Astrocyte (in vitro differentiated cells and primary cell): ENCODE results near the gene HMSD. TPM values are rescaled to one million over a fixed set of nuclear protein-coding genes. Genes with fewer than 3 reads are reported as not detected.

Source experiments
- DNase-seq: peaks from one replicate; pipeline ENCODE4 v3.0.0-alpha.2; 2010; ENCODE audit warnings: low read depth
- FAIRE-seq: peaks from 2 replicates; lab custom pipeline; 2011; peaks lifted over from hg19 to GRCh38; lab: Jason Lieb, UNC
- H2AFZ ChIP-seq: 2 replicates; pipeline ENCODE4 v1.6.0; 2012; ENCODE audit warnings: low read depth, low read length, inconsistent platforms
- H3K27ac ChIP-seq: 2 replicates; pipeline ENCODE4 v1.5.1; 2011; ENCODE audit warnings: low read depth, low read length, inconsistent platforms
- H3K27me3 ChIP-seq: 2 replicates; pipeline ENCODE4 v1.6.0; 2011; ENCODE audit warnings: low read length, inconsistent platforms; ENCODE audit not compliant: insufficient read depth
- H3K36me3 ChIP-seq: 2 replicates; pipeline ENCODE4 v1.5.1; 2011; ENCODE audit warnings: low read length, inconsistent platforms; ENCODE audit not compliant: insufficient read depth
- H3K4me1 ChIP-seq: 2 replicates; pipeline ENCODE4 v1.5.1; 2011; ENCODE audit warnings: low read length, inconsistent platforms; ENCODE audit not compliant: insufficient read depth
- H3K4me2 ChIP-seq: 2 replicates; pipeline ENCODE4 v1.6.0; 2012; ENCODE audit warnings: low read length, inconsistent platforms
- H3K4me3 ChIP-seq: 2 replicates; pipeline ENCODE4 v1.5.1; 2011; ENCODE audit warnings: low read depth, mild to moderate bottlenecking, low read length, inconsistent platforms; ENCODE audit not compliant: insufficient read depth
- H3K79me2 ChIP-seq: 2 replicates; pipeline ENCODE4 v1.6.0; 2012; ENCODE audit warnings: mild to moderate bottlenecking, low read length, inconsistent platforms; ENCODE audit not compliant: insufficient read depth
- H3K9ac ChIP-seq: 2 replicates; pipeline ENCODE4 v1.6.0; 2012; ENCODE audit warnings: mild to moderate bottlenecking, low read length, inconsistent platforms
- H3K9me3 ChIP-seq: 2 replicates; pipeline ENCODE4 v1.5.1; 2012; ENCODE audit warnings: low read depth, mild to moderate bottlenecking, low read length, inconsistent platforms; ENCODE audit not compliant: insufficient read depth
- H4K20me1 ChIP-seq: 2 replicates; pipeline ENCODE4 v1.6.0; 2012; ENCODE audit warnings: low read length, inconsistent platforms; ENCODE audit not compliant: insufficient read depth
- H3K27ac Mint-ChIP-seq: one replicate; pipeline ENCODE4 v1.8.0; 2021; ENCODE audit warnings: mild to moderate bottlenecking, mixed read lengths; ENCODE audit not compliant: unreplicated experiment
- H3K27me3 Mint-ChIP-seq: one replicate; pipeline ENCODE4 v1.8.0; 2021; ENCODE audit warnings: low read depth, mixed read lengths; ENCODE audit not compliant: unreplicated experiment
- H3K36me3 Mint-ChIP-seq: one replicate; pipeline ENCODE4 v1.8.0; 2021; ENCODE audit warnings: low read depth, mixed read lengths; ENCODE audit not compliant: unreplicated experiment
- H3K4me1 Mint-ChIP-seq: one replicate; pipeline ENCODE4 v1.8.0; 2021; ENCODE audit warnings: low read depth, mixed read lengths; ENCODE audit not compliant: unreplicated experiment
- H3K4me3 Mint-ChIP-seq: one replicate; pipeline ENCODE4 v1.8.0; 2021; ENCODE audit warnings: mild to moderate bottlenecking, moderate library complexity, mixed read lengths; ENCODE audit not compliant: unreplicated experiment
- H3K9me3 Mint-ChIP-seq: one replicate; pipeline ENCODE4 v1.8.0; 2021; ENCODE audit warnings: mild to moderate bottlenecking, mixed read lengths; ENCODE audit not compliant: unreplicated experiment
- CTCF ChIP-seq: IDR thresholded peaks from 2 replicates; pipeline ENCODE4 v1.5.1; 2011; ENCODE audit warnings: low read depth, mild to moderate bottlenecking, inconsistent platforms, low read length, moderate library complexity; ENCODE audit not compliant: insufficient read depth
- EZH2 ChIP-seq: IDR thresholded peaks from 2 replicates; pipeline ENCODE4 v1.6.1; 2012; ENCODE audit warnings: mild to moderate bottlenecking, low read length, inconsistent platforms; ENCODE audit not compliant: insufficient read depth
- total RNA-seq: library from RNA; stranded (reverse); gene quantifications from 2 replicates; pipeline ENCODE4 v1.2.1, GENCODE V29; 2021

Gene HMSD
- total RNA-seq, 1 donor from 2014 or later: 1.0 TPM

- Histone ChIP-seq H4K20me1 (no peaks in the 10 kb centered on the region), H3K79me2 (no peaks in the 10 kb centered on the region), H3K4me1 (no peaks in the 10 kb centered on the region), H3K4me2 (no peak within 1 kb of the TSS), H2AFZ (no peak within 1 kb of the TSS), H3K9me3 (no peaks in the 10 kb centered on the region), H3K27me3 (no peaks in the 10 kb centered on the region), H3K27ac (no peak within 1 kb of the TSS), H3K4me3 (no peak within 1 kb of the TSS), H3K9ac (no peak within 1 kb of the TSS), H3K36me3 (no peaks in the 10 kb centered on the region)
- TF ChIP-seq CTCF: no peak
- TF ChIP-seq EZH2: no peak
- no peaks in the 10 kb centered on the region for H3K36me3 Mint-ChIP-seq
- no peak within 1 kb of the TSS for H3K4me3 Mint-ChIP-seq
- FAIRE-seq: no peak
- H3K9me3 Mint-ChIP-seq: peaks cover 2% of the 10 kb centered on the region
- no peak for DNase-seq
- H3K27me3 Mint-ChIP-seq: no peaks in the 10 kb centered on the region
- no peaks in the 10 kb centered on the region for H3K4me1 Mint-ChIP-seq
- no peak within 1 kb of the TSS for H3K27ac Mint-ChIP-seq
Observed at GRCh38 chr18:63907664-63908063, 41.4 kb upstream of the HMSD start, which contains the start of gene SERPINB10. Gene SERPINB10 (plus strand): TSS chr18:63907958. CDS start chr18:63915511, 7,553 bp downstream.

- DNase-seq: no peak
- no peak for FAIRE-seq
- no peaks in the 10 kb centered on the region for H3K27me3 ChIP-seq
Observed at GRCh38 chr18:63908858-63909257, 40.2 kb upstream of the HMSD start.

More at GRCh38 chr18:63908858-63909257, 40.2 kb upstream of the HMSD start:
- Histone ChIP-seq H3K79me2 (no peaks in the 10 kb centered on the region), H3K4me2 (no peak overlapping the region), H3K27ac (no peak overlapping the region), H3K9ac (no peak overlapping the region), H3K36me3 (no peaks in the 10 kb centered on the region), H3K9me3 (no peaks in the 10 kb centered on the region), H4K20me1 (no peaks in the 10 kb centered on the region), H3K4me3 (no peak overlapping the region), H3K4me1 (no peaks in the 10 kb centered on the region), H2AFZ (no peak overlapping the region)
- no peaks in the 10 kb centered on the region for H3K4me1 Mint-ChIP-seq
- peaks cover 2% of the 10 kb centered on the region for H3K9me3 Mint-ChIP-seq
- no peak for TF ChIP-seq EZH2
- no peak for TF ChIP-seq CTCF
- peaks cover 1% of the 10 kb centered on the region for H3K27me3 Mint-ChIP-seq
- H3K27ac Mint-ChIP-seq: no peak overlapping the region
- H3K36me3 Mint-ChIP-seq: no peaks in the 10 kb centered on the region
- no peak overlapping the region for H3K4me3 Mint-ChIP-seq
